K562 (cell line): ENCODE results near the gene GMIP. TPM values are rescaled to one million over a fixed set of nuclear protein-coding genes. Genes with fewer than 3 reads are reported as not detected.

Experiments used
- ARID2 ChIP-seq: fragments of 450-650 bp; IDR thresholded peaks from 2 replicates; pipeline ENCODE4 v1.6.1; 2017; ENCODE audit warnings: antibody characterized with exemption, mild to moderate bottlenecking
- POLR2G ChIP-seq: fragments of 200-400 bp; formaldehyde crosslinking; IDR thresholded peaks from 2 replicates; pipeline ENCODE4 v1.6.1; 2017; ENCODE audit warnings: low read depth, mild to moderate bottlenecking, antibody characterized with exemption, low read length, moderate library complexity
- PURB ChIP-seq: sonication (generic); formaldehyde crosslinking; IDR thresholded peaks from 2 replicates; pipeline ENCODE4 v1.9.0; 2021; ENCODE audit warnings: low read depth, mild to moderate bottlenecking, missing genetic modification reagents
- WHSC1 ChIP-seq: IDR thresholded peaks from one replicate; pipeline ENCODE4 v1.6.1; 2012; ENCODE audit warnings: low read length, control low read depth, inconsistent platforms
- ZBTB33 ChIP-seq: sonication (generic); formaldehyde crosslinking; IDR thresholded peaks from 2 replicates; pipeline ENCODE4 v1.8.1; 2023; ENCODE audit warnings: mild to moderate bottlenecking, missing genetic modification reagents
- ZFP91 ChIP-seq: sonication (generic); formaldehyde crosslinking; IDR thresholded peaks from 2 replicates; pipeline ENCODE4 v1.8.0; 2022; ENCODE audit warnings: mild to moderate bottlenecking, missing genetic modification reagents
- ZNF324 ChIP-seq: fragments of 250-450 bp; sonication (Bioruptor Pico); IDR thresholded peaks from 2 replicates; pipeline ENCODE4 v1.4.0; 2020; ENCODE audit warnings: mild to moderate bottlenecking
- ZNF384 ChIP-seq: IDR thresholded peaks from 2 replicates; pipeline ENCODE4 v1.6.1; 2012; ENCODE audit warnings: low read depth, low read length, improper control_type of control experiment
- polyA plus RNA-seq, 8 experiments: library from polyadenylated mRNA; depleted of rRNA in 4 of 8; stranded (reverse) in 5 of 8; unstranded in 3 of 8; fragments of >200 nt; fragmentation: Nextera tagmentation in 2 of 8; fragmentation: Illumina TruSeq in 1 of 8; extraction: Ambion mirVana in 2 of 8; extraction: Trizol in 1 of 8; gene quantifications; 2 replicates each; pipeline versions ENCODE4 v1.2.1 to v1.2.3, GENCODE V29; 2011 to 2014; ENCODE audit warnings: inconsistent platforms in 1 of 8, missing spikeins in 1 of 8
- total RNA-seq, 7 experiments: library from RNA; depleted of rRNA in 6 of 7; stranded (reverse); fragments of >200 nt in 6 of 7; fragmentation: Illumina TruSeq in 2 of 7; extraction: Trizol in 2 of 7; gene quantifications; 2 replicates each; pipeline versions ENCODE4 v1.2.1 to v1.2.3, GENCODE V29; 2011 to 2021; ENCODE audit warnings: low replicate concordance in 1 of 7

GMIP gene
- total and polyA plus RNA-seq, 9 of the 15 experiments (the other 6 are each of a cell fraction or from before 2014, with no cell fraction given): 0.14 to 15.8 (median 3.2) TPM

DNA sequence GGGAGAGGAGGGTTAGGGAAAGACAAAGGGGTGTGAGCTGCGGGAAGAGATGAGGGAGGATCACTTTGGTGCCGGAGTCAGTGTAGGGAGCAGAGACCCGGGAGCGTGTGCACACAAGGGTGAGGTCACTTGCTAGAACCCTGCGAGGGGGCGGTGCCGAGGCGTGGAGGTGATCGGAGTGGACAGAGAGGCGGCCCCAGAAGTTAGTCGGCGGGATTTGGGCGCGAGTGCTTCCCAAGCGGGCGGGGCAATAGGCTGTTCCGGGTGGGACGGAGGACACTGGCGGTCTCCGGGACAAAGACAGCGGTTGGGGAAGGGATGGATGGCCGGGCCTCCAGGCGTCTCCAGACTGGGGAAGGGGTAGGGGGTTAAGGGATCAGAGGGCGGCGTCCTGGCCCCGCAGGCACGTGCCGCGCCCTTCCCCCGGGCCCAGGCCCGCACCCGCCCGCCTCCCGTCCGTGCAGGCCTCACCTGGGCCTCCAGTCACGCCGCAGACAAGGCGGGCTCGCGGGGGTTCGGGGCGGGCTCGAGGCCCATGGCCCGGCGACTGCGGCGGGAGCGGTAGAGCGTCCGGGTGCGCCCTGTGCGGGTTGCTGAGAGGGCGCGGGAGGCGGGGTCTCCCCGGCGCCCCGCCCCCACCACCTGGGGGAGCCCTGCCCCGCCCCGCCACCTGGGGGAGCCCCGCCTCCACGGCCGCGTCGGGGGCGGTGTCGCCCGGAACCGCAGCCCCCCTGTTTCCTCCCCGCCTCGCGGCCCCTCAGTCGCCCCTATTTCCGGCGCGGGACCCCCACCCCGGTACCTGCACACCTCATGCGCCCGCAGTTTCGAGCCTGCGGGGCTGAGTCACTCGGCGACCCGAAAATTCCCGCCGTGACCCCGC is 15.6 kb downstream of the GMIP start, which contains the start of gene LPAR2 (continued):
- no peak for TF ChIP-seq ZFP91 (CRISPR knock-in tag)
- no peak for TF ChIP-seq WHSC1
- 0 out of 2 replicates have a peak, but pooled peaks have one; percentile 5 for TF ChIP-seq ZBTB33
- TF ChIP-seq ZNF384: no peak
- no peak for TF ChIP-seq PURB (CRISPR knock-in tag)
- no peak for TF ChIP-seq ARID2
- no peak for TF ChIP-seq ZNF324 (CRISPR knock-in tag)
- peak; percentile 49; the same call in 1 of the 2 replicates for TF ChIP-seq POLR2G
